Peyer's patch (tissue), 4 donors: ENCODE data around the gene RNF214.

ENCODE experiments used
- CTCF ChIP-seq, 6 experiments: fragments of 450-650 bp in 4 of 6; fragments of 200-600 bp in 2 of 6; sonication (generic) in 1 of 6; IDR thresholded peaks; one replicate each; pipeline ENCODE4 v1.5.1; 2017 to 2019; ENCODE audit warnings: antibody characterized with exemption in 6 of 6, mild to moderate bottlenecking in 3 of 6, moderate library complexity in 1 of 6
- POLR2A ChIP-seq, 2 donors: fragments of 450-650 bp; IDR thresholded peaks; one replicate each; pipeline ENCODE4 v1.5.1; 2017; ENCODE audit warnings: antibody characterized with exemption in 2 of 2, mild to moderate bottlenecking in 2 of 2, moderate library complexity in 2 of 2

- TF ChIP-seq CTCF (IDR thresholded peaks at IDR 0.05), result no peak
- TF ChIP-seq POLR2A (IDR thresholded peaks at IDR 0.05), result no peak
Observed at GRCh38 chr11:117194267-117194666, 38.2 kb upstream of the RNF214 start.
